HG03103 (cell line): ENCODE measurements around the gene RAB7B.
"Not testable (repeated sequence)": the region's sequence is repeated elsewhere in the genome, so short reads cannot be mapped to it uniquely, and the experiment has no call there.

Experiments used
- ATAC-seq: cut with Tn5 transposase; IDR thresholded peaks from one replicate; pipeline ENCODE4 v1.9.1; 2021; ENCODE audit warnings: low read depth; ENCODE audit not compliant: unreplicated experiment

RAB7B gene

GRCh38 chr1:206002871-206003801, at the start of gene RAB7B:
Gene RAB7B, minus strand, starts transcription at chr1:206003395. Its CDS starts 9,260 bp downstream, at chr1:205994135.
- ATAC-seq: no peak

DNA sequence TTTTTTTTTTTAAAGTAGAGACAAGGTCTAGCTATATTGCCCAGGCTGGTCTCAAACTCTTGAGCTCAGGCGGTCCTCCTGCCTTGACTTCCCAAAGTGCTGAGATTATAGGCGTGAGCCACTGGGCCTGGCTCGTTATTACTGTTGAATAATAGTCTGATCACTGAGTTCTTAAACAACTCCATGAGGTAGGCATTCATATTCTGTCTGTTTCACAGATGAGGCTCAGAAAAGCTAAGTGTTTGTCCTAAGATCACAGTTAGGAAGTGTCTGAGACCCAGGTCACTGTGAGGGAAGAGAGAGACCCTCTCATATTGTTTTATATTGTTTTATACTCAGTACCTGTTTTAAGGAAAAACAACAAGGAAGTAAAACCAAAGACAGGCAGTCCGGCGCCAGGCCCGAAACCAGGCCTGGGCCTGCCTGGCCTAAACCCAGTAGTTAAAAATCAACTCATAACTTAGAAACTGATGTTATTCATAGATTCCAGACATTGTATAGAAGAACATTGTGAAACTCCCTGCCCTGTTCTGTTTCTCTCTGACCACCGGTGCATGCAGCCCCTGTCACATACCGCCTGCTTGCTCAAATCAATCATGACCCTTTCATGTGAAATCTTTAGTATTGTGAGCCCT, 49.2 kb upstream of the RAB7B start:
- ATAC-seq: not testable (repeated sequence)

DNA sequence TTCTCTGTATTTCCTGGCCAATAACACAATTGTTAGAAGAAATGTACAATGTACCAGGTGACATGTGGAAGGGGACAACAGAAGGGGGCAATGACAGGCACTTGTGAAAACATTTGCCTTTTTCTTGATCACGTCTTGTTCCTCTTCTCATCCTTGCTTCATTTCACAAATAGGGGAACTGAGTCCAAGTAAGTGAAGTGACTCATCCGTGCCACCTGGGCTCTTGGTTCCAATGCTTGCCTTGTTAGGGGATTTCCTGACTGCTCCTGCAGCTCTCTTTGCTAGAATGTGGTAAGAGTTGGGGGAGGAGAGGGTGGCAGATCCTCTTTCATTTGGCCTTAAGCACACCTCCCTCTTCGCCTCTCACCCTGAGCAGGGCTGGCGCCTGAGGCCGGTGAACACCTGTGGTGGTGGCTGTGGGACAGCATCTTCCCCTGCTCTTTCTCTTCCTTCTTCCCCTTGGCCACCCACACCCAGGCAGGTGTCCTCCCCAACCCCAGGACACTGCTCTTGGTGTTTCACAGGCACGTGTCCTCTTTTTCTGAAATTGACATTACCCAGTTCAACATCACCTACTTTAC, 47.5 kb upstream of the RAB7B start:
- peak; percentile 79 for ATAC-seq

DNA sequence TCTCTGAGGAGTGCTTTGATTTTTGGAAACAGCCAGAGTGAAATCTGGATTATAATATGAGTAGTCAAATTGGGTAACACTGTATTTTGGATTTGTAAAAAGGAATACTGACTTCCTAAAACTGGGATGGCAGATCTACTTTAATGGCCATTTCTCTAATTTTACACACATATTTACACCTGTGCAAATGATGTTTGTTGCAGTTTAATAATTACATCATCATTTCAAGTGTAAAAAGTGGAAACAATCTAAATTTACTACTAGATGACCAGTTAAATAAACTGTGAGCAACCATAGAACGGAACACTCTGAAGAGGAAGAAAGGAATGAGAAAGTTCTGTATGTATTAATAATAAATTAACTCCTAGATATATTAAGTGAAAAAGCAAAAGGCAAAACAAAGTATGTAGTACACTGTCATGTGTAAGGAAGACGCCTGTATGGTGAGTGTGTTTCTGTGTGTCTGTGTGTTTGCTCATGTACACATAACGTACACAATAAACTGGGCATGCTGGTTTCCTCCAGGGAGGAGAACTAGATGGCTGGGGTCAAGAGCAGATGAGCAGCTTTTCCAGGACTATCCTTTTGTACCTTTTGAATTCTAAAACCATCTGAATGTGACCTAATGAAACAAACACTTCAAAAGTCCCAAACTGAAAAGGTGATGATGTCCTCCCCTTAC, 46.9 kb upstream of the RAB7B start:
- no peak for ATAC-seq

DNA sequence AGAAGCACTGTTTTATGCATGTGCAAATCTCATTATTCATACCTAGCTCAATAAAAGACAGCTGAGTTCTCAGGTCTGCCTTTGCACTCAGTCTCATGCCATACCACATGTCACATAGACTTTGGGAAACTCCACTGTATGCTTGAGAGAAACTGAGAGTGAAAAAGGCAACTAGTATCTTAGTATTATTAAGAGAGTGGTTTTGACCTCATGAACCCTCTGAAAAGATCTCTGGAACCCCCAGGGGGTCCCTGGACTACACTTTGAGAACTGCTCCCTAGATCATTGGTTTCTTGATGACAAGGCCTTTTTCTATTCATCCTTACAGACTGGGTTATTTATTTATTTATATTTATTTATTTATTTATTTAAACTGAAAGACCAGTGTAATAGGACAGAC, 46.1 kb upstream of the RAB7B start:
- peak; percentile 38 for ATAC-seq

DNA sequence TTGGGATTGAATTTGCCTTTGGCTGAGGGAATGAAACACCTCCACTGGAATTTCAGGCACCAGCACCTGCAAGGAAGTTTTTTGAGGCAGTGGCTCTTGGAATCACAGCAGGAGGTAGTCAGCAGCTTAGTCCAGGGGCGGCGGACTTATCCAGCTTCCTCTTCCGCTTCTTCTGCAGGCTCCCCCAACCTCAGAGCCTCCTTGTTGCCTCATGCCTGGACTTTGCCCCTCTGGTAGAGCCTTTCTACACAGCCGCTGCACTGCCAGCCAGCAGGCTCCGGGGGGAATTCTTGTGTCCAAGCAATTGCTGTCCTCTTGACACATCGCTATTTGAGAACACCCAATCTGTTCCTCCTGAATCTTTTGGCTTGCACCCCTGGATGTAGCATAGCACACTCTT, 45.4 kb upstream of the RAB7B start:
- ATAC-seq: no peak

DNA sequence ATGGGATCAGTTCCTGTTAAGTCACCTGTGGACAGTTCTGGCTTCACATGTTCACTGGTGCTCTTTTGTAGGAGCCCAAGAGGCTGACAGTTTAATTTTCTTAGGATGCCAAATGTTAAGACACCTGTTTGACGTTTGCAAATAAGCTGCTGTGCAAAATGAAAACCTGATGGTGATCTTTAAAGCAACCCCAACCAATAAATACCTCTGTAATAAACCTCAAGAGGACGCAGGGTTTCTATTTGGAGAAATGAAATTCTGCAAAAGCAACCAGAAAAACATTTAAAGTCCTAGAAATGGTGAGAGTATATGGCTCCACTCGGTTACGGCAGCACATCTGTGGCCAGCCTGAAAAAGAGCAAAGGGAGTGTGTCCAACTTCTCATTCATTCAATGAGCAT, 44.1 kb upstream of the RAB7B start:
- no peak for ATAC-seq

- ATAC-seq: no peak
Observed at GRCh38 chr1:206041640-206042039, 38.4 kb upstream of the RAB7B start.

DNA sequence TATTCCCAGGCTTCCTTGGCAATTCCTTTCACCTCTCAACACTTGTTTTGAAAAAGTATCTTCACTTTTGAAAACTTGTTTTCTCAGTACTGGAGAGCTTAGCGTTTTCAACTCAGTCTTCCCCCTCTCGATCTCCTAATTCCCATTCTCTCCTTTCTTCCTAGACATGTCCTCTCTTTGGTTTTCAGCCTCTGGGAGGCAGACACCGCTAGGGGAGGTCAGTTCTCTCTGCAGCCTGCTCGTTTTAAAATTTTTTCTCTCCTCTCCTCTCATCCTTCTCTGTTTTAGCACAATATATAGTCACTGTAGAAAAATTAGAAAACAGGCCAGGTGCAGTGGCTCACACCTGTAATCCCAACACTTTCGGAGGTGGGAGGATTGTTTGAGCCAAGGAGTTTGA, 37.1 kb upstream of the RAB7B start:
- no peak for ATAC-seq

- ATAC-seq: no peak
Observed at GRCh38 chr1:206039046-206039973, 36.1 kb upstream of the RAB7B start.

GRCh38 chr1:206037581-206037980, 34.4 kb upstream of the RAB7B start:
- no peak for ATAC-seq

GRCh38 chr1:206036663-206037455, 33.7 kb upstream of the RAB7B start:
- no peak for ATAC-seq

- ATAC-seq: no peak
Observed at GRCh38 chr1:206035027-206035426, 31.8 kb upstream of the RAB7B start.

DNA sequence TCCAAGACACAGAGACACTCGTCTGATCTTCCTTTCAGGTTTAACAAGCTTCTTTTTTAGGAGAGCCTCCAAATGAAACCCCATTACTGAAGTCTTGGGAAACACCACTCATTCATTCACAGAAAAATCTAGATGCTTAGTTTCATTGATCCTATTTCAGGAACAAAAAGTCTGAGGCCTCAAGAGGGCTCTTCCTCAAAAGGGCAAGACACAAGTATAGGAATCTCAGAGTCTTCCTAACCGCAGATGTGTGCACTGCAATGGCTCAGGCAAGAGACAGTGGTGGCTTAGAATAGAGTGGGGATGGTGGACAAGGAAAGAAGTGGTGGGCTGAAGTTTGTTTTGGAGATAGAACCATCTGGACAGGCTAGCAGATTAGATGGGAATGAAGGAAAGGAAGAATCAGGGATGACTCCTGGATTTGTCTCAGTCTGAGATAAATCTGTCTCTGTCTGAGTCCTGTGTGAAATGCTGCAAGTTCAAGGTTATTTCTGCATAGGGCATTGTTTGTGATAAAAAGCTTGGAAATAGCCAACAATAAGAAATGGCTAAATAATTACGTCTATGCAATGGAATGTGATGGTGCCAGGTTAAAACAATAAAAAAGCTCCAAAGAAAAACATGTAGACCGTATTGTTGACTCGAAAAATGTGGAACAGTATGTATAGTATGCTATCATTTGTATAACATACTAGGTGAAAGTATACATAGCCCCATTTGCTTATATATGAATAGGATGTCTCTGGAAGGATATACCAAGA, 29.4 kb upstream of the RAB7B start:
- ATAC-seq: no peak

GRCh38 chr1:206030714-206031113, 27.5 kb upstream of the RAB7B start:
- ATAC-seq: no peak

GRCh38 chr1:206030191-206030590, 27.0 kb upstream of the RAB7B start:
- ATAC-seq: no peak

GRCh38 chr1:206029484-206029883, 26.3 kb upstream of the RAB7B start:
- no peak for ATAC-seq

DNA sequence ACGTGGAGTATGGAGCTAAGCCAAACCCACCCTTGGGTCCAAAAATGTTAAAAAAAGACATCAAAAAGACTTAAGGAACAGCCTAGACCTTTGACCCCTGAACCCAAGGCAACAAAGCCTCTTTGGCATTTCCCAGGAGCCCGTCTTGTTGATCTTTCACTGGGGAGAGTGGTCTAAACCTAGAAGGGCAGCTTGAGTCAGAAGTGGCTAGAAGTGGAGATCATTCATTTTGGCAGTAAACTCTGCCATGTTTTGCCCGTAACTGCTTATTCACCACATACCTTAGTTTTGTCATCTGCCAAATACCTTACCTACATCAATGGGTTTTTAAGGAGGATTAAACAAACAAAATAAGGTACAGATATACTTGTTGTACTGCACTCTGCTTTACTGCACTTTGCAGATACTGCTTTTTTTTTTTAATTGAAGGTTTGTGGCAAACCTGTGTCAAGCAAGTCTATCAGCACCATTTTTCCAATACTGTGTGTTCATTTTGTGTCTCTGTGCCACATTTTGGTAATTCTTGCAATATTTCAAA, 22.2 kb upstream of the RAB7B start:
- no peak for ATAC-seq
